Stimulated activated CD4-positive, alpha-beta T cell treated with anti-CD3 and anti-CD28 coated beads, Interleukin-15, amount 100 ng/mL, for 48 hours (primary cell): ENCODE measurements around the gene FZD8.
"Not testable (repeated sequence)": the region's sequence is repeated elsewhere in the genome, so short reads cannot be mapped to it uniquely, and the experiment has no call there.

Experiments used
- DNase-seq, 2 donors: peaks; one replicate each; pipeline ENCODE4 v3.0.0-alpha.2; 2020; ENCODE audit warnings: low read depth in 2 of 2

The FZD8 gene, protein sequence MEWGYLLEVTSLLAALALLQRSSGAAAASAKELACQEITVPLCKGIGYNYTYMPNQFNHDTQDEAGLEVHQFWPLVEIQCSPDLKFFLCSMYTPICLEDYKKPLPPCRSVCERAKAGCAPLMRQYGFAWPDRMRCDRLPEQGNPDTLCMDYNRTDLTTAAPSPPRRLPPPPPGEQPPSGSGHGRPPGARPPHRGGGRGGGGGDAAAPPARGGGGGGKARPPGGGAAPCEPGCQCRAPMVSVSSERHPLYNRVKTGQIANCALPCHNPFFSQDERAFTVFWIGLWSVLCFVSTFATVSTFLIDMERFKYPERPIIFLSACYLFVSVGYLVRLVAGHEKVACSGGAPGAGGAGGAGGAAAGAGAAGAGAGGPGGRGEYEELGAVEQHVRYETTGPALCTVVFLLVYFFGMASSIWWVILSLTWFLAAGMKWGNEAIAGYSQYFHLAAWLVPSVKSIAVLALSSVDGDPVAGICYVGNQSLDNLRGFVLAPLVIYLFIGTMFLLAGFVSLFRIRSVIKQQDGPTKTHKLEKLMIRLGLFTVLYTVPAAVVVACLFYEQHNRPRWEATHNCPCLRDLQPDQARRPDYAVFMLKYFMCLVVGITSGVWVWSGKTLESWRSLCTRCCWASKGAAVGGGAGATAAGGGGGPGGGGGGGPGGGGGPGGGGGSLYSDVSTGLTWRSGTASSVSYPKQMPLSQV

DNA sequence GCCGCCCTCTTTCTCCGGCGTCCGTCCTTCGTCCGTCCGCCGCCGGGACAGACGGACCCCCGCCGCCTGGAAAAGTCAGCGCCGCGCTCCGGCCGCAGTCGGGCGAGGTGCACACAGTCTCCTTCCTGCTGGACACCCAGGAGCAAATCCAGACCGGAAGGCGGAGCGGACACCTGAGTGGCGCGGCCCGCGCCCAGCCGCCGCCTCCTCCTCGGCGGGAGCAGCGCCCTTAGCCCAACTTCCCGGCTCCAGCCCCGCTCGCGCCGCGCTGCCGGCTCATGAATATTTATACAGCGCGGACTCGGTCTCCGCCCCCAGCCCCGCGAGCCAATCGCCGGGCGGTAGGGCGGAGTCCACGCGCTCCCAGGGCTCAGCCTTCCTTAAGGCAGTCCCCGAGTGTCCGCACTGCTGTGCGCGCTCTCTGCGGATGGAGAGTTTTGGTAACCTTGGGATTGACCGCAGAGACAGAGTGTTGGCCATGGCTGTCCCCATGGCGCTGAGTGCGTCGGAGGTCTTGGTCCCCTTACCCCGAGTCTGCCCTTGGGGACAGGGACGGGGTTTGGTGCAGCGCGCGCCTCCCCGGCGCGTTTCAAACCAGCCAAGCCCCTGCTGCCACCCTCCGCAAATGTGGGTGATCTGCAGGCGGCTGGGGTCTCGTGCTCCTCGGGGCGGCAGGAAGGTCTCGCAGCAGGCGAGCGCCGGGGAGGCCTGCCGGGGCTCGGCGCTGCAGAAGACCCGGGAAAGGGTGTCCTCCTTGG lies at the start of gene FZD8:
Gene FZD8 (minus strand): TSS at position 262 of the 758 bp plus-strand sequence. CDS start 867 bp downstream, outside the sequence.
- DNase-seq: peak; percentile 50 to 62

DNA sequence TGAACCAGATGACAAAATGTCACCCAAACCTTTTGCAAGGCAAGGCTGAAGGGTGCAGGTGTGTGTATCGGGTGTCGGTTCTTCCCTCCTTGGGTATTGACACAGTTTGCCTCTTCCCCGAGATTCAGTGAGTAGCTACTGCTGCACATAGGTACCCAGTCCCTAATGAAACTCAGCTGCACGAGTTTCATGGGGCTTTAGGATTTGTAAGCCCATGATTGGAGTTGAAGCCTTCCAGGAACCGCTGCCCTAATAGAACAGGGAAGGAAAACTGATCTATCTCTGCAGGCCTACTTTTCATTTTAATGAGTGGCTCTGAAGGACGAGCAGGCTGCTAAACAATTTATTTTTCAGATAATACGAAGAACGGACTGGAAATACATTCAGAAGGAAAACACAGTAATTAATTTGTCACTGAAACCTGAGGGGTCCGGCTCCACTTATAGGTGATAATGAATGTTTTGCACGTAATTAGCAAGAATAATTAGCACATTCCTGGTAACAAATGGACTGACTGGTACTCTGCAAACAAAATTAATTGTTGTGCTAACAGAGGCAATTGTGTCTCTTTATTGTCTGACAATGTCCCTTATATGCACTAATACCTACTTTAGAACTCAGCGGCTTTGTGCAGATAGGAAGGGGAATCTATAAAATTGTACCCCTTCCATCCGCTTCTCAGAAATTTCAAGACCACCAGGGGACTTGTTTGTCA lies 49.6 kb upstream of the FZD8 start:
- no peak for DNase-seq

DNA sequence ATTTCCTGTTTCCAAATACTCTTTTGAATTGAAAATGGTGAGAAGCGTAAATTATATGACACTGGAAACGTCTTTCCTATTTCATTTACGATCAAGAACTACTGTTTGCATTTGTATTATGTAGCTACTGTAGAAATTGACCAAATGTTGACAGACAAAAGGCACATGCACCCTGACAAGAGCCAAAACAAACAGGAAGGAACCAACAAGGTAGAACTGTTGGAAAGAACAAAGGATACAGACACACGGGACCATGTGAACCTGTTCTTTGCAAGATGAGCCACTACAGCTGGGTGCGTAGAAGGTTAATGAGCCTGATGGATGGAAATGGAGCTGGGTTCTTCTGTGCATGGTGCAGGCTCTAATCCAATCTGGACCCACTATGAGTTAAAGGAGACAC lies 48.4 kb upstream of the FZD8 start:
- no peak for DNase-seq

DNA sequence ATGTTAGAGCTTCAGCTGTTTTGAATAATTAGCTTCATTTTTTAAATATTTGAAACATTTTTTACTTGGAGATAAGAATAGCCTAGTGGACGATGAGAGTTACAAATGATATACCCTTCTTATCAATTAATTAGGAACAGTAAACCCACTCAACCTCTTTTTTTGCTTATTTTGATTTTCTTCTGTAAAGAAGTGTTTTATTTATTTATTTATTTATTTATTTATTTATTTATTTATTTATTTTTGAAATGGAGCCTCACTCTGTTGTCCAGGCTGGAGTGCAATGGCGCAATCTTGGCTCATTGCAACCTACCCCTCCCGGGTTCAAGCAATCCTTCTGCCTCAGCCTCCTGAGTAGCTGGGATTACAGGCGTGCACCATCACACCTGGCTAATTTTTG lies 43.8 kb upstream of the FZD8 start:
- not testable (repeated sequence) for DNase-seq

DNA sequence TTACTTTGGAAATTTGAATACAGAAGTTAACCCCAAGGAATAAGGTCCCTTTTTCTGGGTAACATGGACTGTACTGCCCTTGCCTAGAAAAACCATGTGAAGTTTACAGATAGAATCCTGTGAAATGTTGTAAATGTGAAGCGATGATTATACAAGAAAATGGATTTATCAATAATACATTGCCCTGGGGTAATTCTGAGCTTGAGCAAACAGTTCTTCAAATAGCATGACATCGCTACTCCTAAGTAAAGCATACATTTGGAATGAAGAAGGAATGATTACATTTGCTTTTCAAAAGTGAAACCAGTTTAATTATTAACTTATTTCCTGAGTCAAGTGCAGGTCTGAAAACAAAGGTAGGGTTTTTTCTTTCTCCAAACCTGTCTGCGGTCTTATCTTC lies 43.3 kb upstream of the FZD8 start:
- no peak for DNase-seq

DNA sequence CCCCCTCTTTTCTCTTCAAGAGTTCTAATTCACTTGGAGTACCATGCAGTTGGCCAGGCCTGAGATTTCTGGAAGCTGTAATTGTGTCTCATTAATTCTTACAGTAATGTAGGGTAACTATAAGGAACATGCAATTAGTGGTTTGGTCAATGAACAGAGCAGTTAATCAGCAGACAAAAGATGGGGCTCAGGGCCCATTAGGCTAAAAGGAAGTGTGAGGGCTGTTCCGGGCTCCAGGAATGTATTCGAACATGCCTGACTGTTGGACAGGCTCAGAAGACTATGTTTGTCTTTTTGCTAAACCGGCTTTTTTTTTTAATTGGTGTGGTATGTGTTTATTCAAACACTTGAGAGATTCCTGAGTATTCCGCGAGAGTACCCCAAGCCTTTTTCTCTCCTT lies 42.5 kb upstream of the FZD8 start:
- no peak for DNase-seq

DNA sequence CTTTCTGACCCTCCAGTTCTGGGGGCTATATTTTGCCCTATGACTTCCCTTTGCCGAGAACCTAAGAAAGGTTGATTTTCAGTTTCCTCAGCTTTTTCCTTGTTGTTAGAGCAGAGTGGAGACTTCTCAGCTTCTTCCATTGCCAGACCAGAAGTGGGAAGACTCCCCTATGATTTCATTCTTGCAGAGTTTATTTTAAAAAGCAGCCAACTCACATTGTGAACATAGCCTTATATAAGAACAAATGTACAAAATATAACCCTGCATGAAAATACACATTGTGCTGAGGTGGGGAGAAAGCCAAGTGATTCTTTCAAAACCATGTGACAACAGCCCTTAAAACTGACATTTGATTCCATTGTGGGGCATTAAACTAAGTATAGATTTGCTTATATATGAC lies 33.8 kb upstream of the FZD8 start:
- DNase-seq: no peak

DNA sequence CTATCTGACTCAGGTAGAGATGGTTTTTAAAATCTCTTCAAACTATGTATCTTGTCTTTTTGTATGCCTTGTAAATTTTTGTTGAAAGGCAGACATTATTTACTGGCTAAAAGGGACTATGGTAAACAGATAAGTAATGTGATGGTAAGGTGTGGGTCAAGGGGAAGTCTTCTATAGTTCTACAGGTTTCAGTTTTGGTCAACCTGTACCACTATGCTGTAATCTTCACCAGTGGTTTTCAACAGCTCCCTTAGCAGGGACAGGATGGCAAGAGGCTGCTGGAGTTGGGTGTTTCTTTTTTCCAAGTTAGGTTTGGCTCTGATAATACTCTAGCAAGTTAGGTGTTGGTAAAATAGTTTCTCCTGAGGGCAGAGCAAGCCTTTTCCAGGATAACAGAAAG lies 32.7 kb upstream of the FZD8 start:
- DNase-seq: no peak

DNA sequence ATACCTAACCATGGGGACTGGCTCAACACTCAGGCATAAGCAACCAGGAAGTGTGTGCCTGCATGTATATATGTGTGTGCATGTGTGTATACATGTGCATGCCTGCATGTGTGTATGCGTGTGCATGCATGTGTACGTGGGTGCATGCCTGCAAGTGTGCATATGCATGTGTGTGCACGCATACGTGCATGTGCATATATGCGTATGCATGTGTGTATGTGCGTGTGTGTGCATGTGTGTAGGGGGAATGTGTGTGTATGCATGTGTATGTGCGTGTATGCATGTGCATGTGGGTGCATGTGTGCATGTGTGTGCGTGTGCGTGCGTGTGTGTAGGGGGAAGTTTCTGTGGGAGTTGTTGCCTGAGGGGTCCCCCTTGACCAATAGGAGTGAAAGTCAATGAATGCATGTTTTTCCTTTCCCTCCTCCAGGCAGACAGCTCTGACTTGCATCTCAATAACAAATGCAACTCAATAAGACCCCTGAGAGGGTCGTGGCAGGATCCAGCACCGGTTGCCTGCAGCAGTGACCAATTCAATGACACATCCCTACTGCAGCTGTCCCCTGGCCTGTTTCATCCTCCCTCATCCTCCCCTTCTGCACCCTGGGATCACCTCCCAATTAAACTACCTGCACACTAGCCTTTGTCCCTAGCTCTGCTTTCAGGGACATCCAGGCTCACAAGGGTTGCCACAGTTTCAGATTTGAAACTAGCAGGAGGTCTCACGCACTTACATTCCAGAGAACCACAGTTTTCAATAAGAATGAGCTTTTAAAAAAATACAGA lies 27.0 kb upstream of the FZD8 start:
- no peak for DNase-seq

DNA sequence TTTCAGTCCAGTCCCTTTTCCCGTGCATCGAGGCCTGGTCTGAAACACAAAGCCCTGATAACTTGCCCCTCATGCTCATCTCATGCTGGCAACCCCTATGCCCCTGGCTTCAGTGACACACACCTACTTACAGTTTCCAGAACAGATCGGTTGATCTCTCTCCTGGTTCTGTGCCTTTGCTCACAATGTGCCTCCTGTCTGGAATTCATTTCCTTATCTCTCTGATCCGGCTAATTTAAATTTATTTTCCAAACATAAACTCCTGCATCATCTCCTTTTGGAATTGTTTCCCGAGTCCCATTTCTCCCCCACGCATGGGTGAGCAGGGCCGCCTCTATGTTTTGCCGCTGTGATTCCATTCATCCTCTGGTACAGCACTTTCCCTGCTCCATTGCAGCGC lies 25.9 kb upstream of the FZD8 start:
- DNase-seq: no peak

DNA sequence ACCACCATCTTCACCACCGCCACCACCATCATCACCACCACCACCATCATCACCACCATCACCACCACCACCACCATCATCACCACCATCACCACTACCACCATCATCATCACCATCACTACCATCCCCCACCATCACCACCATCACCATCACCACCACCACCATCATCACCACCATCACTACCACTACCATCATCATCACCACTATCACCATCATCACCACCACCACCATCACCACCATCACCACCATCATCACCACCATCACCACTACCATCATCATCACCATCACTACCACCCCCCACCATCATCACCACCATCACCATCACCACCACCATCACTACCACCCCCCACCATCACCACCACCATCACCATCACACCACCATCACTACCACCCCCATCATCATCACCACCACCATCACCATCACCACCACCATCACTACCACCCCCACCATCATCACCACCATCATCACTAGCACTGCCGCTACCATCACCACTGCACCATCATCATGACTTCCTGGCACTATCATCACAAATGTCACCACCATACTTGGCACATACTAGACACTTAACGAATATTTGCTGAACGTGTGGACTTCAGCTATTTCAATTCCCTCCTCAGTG lies 25.3 kb upstream of the FZD8 start:
- DNase-seq: no peak

DNA sequence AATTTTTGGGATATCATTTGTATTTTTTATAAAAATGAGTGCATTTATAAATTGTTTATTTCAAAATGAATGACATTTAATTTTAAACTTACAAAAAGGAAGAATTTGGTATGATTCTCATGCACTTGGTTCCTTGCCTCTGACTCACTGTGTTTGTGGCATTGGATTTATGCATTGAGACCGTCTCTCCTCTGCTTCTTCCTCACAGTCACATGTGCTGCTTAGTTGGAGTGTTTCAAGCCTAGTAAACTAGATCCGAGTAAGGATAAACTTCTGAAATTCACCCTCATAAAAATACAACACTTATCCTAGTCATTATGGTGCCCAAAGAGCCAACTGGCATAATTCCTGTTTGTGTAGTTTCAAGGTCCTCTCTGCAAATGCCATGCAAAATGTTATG lies 19.1 kb upstream of the FZD8 start:
- DNase-seq: no peak

DNA sequence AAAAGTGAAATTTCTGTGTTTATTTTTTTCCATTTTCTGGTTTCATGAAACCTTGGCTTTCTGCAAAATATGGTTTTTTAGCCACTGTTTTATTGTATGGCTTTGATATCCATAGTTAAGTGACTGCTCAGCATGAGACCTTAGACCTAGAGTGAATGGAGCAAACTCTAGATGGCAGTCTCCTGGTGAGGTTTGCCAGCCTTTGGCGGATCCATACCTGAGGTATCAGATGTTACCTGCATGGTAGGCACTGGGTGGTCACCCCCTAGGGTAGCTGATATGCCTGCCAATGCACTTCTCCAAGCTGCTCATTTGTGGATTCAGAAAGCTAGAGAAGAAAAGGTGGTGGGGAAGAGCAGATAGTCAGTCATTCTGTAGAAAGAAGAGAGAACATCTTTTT lies 17.4 kb upstream of the FZD8 start:
- no peak for DNase-seq

DNA sequence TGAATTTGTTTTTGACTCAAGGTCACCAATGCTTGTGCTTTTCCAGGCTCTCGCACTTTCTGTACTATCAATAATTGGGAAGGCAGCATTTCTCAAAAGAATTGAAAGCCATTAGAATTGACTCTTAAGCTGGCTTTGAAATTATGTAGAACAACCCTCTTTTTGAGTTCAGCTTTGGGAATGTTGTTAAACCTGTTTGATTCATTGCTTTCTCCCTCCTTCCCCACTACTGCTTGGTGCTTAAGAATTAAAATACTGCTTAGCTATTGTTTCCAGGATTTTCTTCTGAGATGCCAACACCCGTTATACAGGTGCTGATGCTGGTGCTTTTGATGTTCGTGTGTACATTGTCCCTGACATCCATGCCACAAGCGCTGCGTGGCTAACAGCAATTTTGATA lies 15.5 kb upstream of the FZD8 start:
- DNase-seq: no peak

DNA sequence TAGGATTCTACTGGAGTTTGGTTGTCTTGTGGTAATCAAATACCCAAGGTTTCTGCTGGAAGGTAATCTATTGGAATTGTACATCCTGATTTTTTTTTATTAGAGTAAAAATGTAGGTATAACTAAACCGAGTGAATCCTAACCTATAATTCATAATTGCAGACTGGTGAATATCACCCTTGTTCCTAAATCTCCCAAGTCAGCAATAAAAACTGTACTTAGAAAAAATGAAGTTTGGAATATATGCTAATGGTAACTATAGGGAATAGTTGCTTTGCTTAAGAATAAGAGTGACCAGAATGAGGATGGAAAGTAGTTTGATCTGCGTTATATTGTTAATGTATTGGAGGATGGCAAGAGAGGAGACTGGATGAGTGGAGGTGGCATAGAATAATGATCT lies 10.7 kb upstream of the FZD8 start:
- no peak for DNase-seq

DNA sequence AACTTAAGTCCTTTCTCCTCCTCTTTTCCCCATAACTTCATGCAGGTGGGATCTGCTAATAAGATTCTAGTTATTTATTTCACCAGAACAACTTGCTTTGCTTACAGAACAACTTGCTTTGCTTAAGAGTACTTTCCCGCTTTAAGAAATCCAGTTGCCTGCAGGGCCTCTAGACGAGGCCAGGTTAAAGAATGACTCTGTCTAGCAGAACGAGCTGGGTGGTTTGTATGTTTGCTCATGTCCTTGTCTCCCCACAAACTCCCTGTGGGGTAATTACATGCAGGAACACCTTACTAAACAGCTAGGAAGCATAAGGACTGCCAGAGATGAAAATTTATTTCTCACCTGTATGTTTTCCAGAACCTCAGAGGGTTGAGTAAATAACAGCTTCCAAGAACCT lies 8.8 kb upstream of the FZD8 start:
- no peak for DNase-seq

DNA sequence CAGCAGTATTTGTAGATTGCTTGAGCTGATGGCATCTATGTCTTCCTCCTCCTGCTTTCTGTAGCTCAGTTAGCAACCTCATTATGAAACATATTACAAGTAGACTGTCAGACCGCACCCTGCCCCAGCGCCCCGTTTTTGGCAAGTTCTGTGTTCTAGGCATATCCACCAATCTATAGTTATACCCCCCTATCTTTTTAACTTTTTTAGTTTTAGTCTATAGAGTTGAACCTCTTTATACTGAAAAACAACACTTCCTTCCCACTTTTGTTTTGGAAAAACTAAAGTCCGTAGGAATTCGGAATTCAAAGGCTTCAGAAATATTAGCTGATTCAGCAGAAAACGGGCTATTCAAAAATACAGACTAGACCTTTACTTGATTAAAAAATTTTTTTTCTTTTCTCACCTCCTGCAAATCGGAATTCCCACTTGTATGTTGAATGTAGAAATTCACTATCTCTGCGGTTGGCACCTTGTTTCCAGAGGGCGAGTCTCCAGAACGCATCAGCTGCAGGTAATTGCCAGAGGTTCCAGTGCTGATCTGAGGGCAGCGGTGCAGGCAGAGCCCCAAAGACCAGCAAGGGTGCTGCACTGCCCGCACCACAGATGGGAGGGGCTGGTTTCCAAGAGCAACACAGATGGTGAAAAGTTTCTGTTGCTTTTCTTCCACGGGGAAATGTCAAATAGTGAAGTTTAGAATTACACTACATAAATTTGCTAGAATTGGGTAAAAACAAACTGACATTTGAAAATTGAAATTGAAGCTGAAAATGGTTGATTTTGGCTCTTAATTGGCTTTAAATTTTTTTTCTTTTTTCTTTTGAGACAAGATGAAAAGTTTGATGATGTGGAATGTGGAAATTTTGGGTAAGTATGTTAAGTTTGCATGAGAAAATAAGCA lies 2.2 kb upstream of the FZD8 start:
- no peak for DNase-seq

DNA sequence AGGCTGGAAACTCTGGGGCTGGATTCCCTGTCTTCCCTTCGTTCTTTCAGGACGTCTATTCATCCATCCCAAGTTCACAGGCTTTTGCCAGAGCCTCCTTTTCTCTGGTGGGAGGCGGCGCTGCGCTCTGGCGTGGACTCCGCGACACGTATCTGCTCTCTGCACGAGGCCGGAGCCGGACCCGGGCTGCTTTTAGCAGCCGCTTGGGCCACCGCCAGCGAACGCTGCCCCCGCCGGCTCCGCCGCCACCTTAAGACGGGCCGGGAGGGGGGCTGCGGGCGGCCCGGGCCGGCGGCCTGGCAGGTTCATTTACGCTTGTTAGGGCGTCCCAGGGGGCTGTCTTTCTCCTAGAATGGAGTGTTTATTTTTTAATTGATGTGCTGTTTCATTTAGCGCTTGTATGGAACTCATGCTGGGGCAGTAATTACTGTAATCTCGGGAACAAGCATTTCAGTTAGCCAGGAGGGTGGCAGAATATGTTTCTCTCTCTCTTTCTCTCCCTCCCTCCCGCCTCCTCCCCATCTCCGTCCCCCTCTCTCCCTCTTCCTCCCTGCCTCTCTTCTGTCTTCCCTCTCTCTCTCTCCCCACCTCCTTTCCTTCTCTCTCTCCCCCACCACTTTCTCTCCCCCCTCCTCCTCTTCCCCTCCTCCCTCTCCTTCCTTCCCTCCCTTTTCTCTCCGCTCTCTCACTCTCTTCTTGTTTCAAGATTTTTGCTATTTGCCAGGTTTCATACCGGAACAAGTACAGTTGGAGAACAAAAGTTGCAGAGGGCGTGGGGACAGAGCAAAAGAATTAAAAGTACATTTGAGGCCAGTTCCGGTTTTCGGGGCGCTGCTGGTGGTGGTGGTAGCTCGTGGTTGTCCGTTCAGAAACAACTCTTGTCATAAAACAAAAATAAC lies 1.3 kb upstream of the FZD8 start:
- DNase-seq: no peak

DNA sequence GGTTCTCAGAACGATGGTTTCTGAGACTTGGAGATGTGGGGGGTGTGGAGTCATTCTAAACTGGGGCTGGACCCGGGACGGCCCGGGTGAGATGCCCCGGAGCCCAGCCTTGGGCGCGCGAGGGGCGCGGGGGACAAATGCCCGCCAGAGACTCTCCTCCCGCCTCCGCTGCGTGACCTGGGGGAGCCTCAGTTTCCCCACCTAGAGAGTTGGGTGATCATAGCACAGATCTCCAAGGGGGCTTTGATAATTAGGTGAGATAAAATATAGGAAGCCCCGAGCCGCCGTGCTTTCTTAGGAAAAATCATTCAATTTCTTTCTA lies 658 bp upstream of the FZD8 start:
- DNase-seq: no peak
